Measurements from ENCODE around the gene MGAT4A. TPM values are rescaled to one million over a fixed set of nuclear protein-coding genes. Genes with fewer than 3 reads are reported as not detected.

MGAT4A gene
- total and polyA plus RNA-seq, 9 of the 15 experiments (the other 6 are each of a cell fraction or from before 2014, with no cell fraction given): 0.03 to 0.53 (median 0.18) TPM; not detected in 2

DNA sequence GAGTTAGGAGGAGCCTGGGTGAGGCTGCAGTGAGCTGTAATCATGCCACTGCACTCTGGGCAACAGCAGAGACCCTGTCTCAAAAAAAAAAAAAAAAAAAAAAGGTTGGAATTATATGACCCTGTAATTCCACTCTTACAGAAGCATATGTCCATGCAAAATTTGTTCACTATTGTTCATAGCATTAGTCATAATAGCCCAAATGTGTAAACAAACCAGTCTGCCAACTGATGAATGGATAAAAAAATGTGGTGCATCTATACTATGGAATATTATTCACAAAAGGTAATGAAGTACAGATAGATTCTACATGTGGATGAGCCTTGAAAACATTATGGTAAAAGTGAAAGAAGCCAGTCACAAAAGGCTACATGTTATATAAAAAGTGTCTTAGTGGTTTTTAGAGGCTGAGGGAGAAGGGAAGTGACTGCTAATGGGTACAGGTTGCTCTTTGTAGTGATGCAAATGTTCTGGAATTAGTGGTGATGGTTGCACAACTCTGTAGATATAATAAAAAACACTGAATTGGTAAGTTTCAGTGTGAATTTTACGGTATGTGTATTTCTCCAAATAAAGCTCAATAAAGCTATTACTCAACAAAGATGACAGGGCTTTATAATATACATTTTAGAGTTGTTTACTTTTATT lies 132.0 kb downstream of the MGAT4A start:
- no peaks in the 10 kb centered on the region for H3K9me3 ChIP-seq (replicated peaks; ENCODE audit: control insufficient read depth, insufficient read depth, low read depth, low read length)
- H3K4me2 ChIP-seq (ENCODE audit: insufficient read depth, low read length): no peak overlapping the region
- in situ Hi-C loops (cut with MboI): no loop called here
- no TSS peak for BruUV-seq (replicated peaks)
- FAIRE-seq (no peak), DNase-seq (ENCODE audit: extremely low read depth in 1 of 4, low spot score in 3 of 4) (no peak), ATAC-seq (no peak)
- peaks cover 61% of the 10 kb centered on the region; the same call in 2 of the 3 replicates for H3K36me3 ChIP-seq (ENCODE audit: control insufficient read depth, insufficient read depth, low read length)
- no peaks in the 10 kb centered on the region for H3K4me1 ChIP-seq (replicated peaks in 1 of 2; ENCODE audit: control insufficient read depth in 2 of 2, insufficient read depth in 2 of 2, low read length in 2 of 2)
- no peak for TF ChIP-seq CEBPB (tag; IDR thresholded peaks at IDR 0.05)
- TF ChIP-seq NRF1 (conservative IDR thresholded peaks at IDR 0.05 in 1 of 2, IDR thresholded peaks at IDR 0.05 in 1 of 2): no peak
- TF ChIP-seq ZNF133 (CRISPR knock-in tag; IDR thresholded peaks at IDR 0.05): no peak
- no peak for TF ChIP-seq POLR2AphosphoS2 (IDR thresholded peaks at IDR 0.05; ENCODE audit: low read length)
- TF ChIP-seq BRD4 (IDR thresholded peaks at IDR 0.05): no peak
- no peak for TF ChIP-seq RBM34 (IDR thresholded peaks at IDR 0.05; ENCODE audit: borderline replicate concordance, insufficient read depth, low read length)
- no peak for TF ChIP-seq CCAR2 (IDR thresholded peaks at IDR 0.05; ENCODE audit: low read depth, low read length)
- no peak overlapping the region for H3K4me3 ChIP-seq
- no peaks in the 10 kb centered on the region for H3K27me3 ChIP-seq (ENCODE audit: control insufficient read depth in 2 of 2, insufficient read depth in 2 of 2, low read length in 2 of 2)
- H2AFZ ChIP-seq (ENCODE audit: low read depth, low read length): no peak overlapping the region
- intact Hi-C loops (cut with micrococcal nuclease): no loop called here
- ChIA-PET CTCF (ENCODE audit: low intra/inter-chr PET ratio) (interaction anchor here (0.7 kb wide), 1 partner anchor 186 kb away, joined by 3 read pairs; no protein-coding TSS in a partner anchor), POLR2A (interaction anchor here (1.4 kb wide), 1 partner anchor 9 kb away, joined by 5 read pairs; the partner anchor contains the start of genes COA5 and UNC50)
- no peaks in the 10 kb centered on the region for H4K20me1 ChIP-seq (replicated peaks; ENCODE audit: control insufficient read depth, insufficient read depth, low read length)
- H3K9ac ChIP-seq (ENCODE audit: insufficient read depth in 1 of 2, low read depth in 2 of 2, low read length in 2 of 2): no peak overlapping the region
- no peaks in the 10 kb centered on the region for H3K9me1 ChIP-seq (ENCODE audit: control insufficient read depth, insufficient read depth, low read length)
- no peaks in the 10 kb centered on the region for H3K79me2 ChIP-seq (ENCODE audit: control insufficient read depth, insufficient read depth, low read length)
- H3K27ac ChIP-seq (ENCODE audit: extremely low read depth, low read depth, low read length): no peak overlapping the region
- 100% methylated on average over 1 of the region's 1 CpG for WGBS (ENCODE audit: insufficient coverage, low coverage, missing lambda C conversion rate)

Data from K562 (cell line).